ENCODE results near the gene RUSC2. TPM values are rescaled to one million over a fixed set of nuclear protein-coding genes. Genes with fewer than 3 reads are reported as not detected.
"Not testable (repeated sequence)": the region's sequence is repeated elsewhere in the genome, so short reads cannot be mapped to it uniquely, and the experiment has no call there.

Gene RUSC2
- polyA plus RNA-seq, 1 donor, result 71.7 TPM

DNA sequence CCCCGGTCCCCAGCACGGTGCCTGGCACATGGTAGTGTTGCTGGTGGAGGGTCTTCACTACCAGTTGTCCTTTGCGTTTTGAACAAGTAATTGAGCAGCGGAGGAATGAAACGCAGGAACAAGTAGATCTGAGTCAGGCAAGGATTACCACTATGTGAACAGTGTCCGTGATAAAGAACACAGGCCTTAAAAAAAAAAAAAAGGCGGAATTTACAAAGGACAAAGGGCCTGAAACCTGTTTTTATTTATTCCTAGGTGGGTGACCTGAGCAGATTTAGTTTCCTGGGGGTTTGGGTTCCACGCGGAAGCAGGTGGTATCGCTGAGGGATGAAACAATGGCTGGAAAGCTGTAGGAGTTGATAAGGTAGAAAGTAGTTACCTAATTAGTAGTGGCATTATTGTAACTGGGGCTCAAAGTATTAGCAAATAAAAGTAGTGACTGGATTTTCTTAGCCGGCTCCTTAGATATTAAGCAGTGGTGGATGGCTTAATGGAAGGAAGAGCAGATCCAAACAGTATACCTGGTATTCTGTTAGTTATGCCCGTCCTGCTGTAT is 1.1 kb downstream of the RUSC2 start:
- no peak for DNase-seq (ENCODE audit: low read depth)

DNA sequence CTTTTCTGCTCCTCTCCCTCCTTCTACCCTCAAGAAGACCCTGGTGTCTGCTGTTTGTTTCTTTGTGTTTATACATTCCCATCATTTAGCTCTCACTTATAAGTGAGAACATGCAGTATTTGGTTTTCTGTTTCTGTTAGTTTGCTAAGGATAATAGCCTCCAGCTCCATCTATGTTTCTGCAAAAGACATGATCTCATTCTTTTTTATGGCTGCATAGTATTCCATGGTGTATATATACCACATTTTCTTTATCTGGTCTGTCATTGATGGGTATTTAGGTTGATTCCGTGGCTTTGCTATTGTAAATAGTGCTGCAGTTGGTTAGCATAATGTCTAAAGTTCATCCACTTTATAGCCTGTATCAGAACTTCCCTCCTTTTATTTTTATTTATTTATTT is 3.2 kb downstream of the RUSC2 start:
- not testable (repeated sequence) for DNase-seq (ENCODE audit: low read depth)

DNA sequence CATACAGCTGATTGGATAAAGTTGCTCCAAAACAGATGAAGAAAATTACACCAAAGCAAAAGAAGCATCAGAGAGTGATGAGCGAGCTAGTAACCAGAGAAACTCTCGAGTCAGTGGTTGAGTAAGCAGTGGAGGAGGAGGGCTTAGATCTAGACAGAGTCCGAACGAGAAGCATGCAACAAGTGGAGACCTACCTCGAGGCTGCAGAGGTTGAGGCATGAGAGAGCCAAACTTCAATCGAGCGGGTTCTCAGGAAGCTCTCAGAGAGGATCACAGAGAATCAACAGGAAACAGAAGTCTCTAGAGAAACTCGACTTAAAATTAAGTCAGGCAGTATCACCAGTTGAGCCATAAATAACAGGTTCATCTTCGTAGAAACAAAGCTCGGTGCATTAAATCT is 6.1 kb downstream of the RUSC2 start:
- DNase-seq (ENCODE audit: low read depth), result no peak

DNA sequence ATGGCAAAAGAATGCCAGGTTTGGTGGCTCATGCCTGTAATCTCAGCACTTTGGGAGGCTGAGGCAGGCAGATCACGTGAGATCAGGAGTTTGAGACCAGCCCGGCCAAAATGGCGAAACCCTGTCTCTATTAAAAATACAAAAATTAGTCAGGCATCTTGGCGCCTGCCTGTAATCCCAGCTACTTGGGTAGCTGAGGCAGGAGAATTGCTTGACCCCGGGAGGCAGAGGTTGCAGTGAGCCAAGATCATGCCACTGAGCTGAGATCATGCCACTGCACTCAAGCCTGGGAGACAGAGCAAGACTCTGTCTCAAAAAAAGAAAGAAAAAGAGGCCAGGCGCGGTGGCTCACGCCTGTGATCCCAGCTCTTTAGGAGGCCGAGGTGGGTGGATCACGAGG is 8.3 kb downstream of the RUSC2 start:
- not testable (repeated sequence) for DNase-seq (ENCODE audit: low read depth)

DNA sequence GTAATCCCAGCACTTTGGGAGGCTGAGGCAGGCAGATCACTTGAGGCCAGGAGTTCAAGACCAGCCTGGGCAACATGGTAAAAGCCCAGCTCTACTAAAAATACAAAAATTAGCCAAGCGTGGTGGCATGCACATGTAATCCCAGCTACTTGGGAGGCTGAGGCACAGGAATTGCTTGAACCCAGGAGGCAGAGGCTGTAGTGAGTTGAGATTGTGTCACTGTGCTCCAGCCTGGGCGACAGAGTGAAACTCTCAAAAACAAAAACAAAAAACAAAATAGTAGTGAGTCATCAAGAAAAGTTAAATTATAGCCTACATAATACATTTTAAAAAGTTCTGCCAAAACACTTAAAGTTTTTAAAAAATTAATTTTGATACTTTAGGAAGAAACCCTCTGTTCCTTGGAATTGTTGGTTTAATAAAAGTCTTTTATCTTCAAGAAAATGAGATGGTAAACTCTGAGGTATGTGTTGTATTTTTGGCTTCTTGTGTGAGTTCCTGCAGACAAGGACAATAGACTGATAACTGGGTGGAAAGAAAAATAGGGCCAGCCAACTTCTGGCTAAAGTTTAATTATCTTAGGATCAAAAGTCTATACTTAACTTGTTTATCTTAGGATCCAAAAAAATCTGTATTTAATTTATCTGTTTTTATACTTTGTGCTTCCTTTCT is 9.3 kb downstream of the RUSC2 start:
- DNase-seq (ENCODE audit: low read depth), result no peak

DNA sequence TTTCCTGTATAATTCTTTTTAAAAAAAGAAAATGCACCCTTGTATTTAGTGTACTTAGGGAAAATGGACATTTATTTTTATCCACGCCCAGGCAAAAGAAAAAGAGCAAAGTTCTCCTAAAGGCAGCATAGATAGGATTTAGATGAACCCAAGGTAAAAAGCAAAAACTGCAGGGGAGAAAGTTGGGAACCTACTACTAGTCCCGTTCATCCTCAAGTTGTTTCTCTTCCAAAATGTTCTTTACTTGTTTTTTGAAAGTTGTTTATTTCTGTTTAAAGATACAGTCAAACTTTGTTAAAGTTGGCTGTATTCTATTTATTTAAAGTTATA is 9.8 kb downstream of the RUSC2 start:
- no peak for DNase-seq (ENCODE audit: low read depth)

DNA sequence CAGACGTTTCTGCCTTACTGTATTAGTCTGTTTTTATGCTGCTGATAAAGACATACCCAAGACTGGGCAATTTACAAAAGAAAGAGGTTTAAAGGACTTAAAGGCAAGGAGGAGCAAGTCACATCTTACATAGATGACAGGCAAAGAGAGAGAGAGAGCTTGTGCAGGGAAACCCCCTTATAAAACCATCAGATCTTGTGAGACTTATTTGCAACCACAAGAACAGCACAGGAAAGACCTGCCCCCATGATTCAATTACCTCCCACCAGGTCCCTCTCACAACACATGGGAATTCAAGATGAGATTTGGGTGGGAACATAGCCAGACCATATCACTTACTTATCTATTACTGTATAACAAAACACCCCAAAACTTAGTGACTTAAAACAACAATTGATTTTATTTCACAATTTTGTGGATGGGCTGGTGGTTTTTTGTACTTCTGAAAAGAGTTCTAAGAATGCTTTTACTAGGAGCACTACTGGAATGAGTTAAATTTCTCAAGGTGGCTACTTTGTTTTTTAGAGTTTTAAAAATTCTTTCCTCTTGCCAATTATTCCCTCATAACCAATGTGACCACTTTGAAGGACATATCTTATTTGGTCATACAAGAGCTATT is 10.3 kb downstream of the RUSC2 start:
- no peak for DNase-seq (ENCODE audit: low read depth)

DNA sequence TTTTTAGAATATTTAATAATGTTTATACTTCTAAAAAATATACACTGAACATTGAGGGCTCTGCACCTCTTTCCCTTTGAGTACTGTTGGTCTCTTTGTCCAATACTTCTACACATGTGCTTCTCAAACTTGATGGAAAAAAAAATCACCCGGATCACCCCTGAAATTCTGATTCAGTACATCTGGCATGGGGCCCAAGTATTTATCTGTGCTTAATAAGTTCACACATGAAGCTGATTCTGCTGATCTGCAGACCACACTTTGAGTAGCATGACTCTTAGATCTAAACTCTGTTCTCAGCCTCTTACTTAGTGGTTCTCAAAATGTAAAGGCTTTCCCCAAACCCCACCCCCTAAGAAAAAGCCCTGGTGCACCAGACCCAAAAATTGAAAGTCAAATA is 12.0 kb downstream of the RUSC2 start:
- DNase-seq (ENCODE audit: low read depth), result no peak

DNA sequence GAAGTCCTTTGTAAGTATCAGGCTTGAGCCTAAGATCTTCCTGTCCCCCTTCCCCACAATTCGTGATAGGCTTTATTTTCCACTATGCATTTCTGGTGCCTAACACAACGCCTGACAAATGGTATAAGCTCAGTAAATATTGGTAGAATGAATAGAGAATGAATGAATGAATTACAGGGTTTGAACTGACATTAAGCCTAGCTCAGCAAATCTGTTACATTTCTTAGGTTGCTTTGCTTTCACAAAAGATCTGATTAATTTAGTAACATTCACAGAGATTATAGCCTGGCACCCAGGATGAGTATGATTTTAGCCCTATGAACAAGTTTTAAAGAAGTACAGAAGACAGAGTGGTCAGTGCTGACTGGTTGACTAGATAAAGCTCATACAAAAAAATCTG is 16.4 kb downstream of the RUSC2 start:
- no peak for DNase-seq (ENCODE audit: low read depth)

DNA sequence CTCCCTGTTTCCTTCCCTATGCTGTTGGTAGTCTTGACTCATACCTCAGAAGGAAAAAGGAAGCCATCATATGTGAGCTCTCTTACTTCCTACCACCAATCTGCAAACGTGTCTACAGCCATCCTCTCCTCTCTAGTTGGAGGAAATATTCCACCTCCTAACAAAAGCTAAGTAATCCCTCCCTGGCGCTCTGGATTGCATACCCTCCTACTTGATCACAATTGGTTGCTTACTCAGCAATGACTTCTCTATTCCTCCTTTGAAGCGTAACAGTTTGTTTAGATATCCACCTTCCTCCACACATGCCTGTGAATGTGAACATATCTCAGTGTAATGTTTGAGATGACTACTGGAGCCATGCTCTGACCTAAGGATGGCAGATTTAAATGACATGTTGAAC is 18.2 kb downstream of the RUSC2 start:
- no peak for DNase-seq (ENCODE audit: low read depth)

DNA sequence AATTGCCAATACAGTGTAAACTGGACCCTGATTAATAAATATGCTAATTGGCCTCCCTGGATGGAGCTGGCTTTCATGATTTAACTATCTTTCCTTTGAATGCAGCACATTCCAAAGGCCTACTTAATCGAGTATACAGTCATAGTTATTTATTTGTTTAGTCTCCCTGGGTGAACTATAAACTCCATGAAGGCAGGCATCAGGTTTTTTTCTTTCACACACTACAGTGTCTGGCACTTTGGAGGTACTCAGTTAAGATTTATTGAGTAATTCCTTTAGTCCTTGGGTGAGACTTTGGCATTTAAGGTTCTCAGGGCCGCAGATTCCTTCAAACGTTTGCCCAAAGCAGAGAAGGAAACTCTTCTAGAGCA is 20.5 kb downstream of the RUSC2 start:
- no peak for DNase-seq (ENCODE audit: low read depth)

DNA sequence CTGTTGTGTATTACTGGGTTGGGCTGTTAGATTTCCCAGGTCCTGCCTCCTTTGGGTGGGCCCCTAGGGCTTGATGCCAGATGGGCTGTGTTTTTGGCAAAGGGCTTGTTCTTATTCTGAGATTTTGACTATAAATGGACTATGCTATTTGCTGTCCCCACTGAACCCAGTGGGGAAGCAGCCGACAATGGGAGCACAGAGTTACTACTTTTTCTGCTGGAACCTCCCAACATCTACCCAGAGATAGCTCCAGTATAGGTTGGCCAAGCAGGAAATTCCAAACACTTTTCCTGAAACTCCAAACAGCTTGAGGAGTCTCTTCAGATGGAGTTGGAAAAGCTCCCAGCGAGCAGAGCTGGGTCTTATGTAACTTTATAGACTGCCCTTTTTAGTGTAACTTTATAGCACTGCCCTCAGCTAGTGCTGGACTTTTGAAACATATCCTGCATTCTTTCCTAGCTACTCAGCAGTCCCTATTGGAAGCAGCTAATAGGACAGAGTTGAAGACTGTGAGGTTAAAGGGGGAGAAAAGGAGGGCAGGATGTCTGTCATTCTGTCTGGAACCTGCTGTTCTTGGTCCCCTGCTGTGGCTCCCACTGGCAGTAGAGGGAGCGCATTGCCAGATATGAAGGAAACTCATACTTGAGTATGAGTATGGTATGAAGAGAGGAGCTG is 21.0 kb downstream of the RUSC2 start:
- peak; percentile 75 for DNase-seq (ENCODE audit: low read depth)

DNA sequence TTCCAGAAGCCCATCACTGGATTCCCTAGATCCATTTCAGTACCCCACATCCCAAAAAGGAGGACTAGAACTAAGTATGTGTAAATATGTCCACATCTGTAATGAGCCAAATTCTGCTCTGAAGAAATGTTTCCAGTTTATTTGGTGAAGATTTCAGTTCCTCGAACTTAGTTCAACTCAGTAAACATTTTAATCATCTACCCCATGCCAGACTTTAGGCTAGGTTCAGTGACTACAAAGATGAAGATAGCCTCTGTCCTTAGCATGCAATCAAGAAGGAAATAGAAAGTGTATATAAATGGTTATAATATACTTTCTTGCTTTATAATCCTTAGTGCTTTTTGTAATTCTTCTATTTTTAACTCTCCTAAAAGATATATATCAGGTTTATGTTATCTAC is 21.5 kb downstream of the RUSC2 start:
- no peak for DNase-seq (ENCODE audit: low read depth)

DNA sequence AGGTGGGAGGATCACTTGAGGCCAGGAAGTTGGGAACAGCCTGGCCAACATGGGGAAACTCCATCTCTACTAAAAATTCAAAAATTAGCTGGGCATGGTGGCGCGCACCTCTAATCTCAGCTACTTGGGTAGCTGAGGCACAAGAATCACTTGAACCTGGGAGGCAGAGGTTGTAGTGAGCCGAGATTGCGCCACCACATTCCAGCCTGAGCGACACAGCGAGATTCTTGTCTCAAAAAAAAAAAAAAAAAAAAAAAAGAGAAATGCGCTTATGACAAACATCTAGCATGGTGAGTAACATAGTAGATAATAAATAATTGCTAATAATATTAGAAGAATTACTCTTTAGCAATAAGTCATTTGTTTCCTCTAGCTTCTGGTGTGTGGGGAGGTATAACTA is 25.9 kb downstream of the RUSC2 start:
- no peak for DNase-seq (ENCODE audit: low read depth)

DNA sequence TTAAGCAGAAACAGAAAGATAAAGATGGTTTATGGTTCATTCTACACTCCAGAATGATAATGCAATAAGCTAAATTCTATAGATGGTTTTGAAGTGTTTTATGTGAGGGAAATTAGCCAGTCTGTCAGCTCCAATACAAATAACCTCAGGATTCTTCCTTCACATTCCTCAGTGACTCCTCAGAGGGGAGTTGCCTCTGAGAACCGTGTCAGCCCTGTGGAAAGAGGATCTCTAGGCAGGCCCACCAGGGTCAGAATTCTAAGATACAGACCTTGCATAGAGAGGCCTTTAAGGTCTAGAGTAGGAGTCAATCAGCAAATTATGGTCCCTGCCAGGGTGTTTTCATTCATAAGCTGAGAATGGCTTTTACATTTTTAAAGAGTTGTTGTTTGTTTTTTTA is 26.6 kb downstream of the RUSC2 start:
- DNase-seq (ENCODE audit: low read depth), result no peak

DNA sequence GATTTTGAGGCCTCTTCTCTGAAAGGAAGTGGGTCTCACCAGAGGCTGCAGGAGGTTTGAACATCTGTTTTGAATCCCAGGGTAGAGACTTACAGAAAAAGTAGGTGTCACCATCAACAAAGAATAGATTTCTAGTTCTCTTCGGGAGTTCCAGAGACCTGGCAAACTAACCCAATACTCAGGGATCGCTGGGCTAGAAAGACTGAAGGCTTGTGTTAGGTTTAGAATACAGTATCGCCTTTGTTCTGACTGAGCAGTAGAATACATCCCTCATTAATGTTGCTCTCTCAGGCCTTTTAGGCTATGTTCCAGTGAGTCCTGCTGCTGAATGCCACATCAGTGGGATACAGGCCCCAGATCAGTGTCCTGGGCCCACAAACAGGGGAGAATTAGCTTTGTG is 27.2 kb downstream of the RUSC2 start:
- no peak for DNase-seq (ENCODE audit: low read depth)

DNA sequence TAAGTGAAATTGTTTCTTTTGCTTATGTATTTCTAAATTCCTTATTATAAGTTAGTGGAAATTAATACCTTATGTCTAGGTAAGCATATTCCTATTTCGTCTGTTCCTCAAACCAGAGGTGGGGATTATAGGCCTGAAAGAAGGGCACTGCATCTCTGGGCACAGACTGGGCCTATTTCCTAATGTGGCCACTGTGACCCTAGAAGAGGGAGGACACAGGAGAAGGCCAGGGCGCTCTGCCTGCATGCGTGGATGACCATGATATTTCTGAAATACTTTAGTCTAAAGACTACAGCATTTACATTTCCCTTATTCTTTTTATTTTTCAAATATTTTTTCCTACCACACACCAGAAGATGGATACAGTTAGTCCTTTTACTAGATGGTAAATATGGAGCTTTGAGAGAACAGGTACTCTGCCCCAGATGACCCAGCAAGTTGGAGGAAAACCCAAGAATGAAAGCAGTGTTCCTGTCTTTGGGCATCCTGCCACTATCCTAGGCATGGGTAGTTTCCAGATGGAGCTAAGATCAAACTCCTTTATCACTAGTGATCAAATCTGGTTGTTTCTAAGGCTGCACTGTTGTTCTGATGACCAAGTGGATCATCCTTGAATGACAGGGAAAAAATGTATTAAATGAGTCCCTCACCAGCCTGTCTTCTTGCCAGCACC is 27.8 kb downstream of the RUSC2 start:
- DNase-seq (ENCODE audit: low read depth), result no peak

DNA sequence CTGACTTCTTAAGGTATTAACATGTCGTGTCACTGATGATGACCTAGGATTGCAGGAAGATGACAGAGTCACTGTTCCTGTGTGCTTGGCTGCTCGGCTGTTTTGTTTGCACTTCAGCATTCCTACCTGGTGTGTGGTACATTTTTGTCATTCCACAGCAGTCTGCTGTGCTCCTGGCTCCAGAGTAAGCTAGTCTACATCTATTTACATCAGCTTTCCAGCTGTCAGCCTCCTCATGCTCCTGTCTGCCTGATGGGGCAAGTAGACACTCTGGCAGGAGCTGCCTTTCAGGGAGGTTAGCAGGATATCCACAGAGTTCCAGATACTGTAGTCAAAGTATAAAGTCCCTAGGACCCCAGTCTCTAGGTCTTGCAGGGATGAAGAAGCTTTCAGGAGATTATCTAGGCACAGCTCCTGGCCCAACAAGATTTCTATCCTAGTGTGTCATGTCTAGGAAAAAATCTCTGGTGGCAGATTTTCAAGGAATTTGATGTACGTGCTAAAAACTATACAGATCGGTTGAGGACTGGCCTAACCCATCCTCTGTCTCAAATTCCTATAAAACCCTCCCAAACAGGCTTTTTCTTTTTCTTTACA is 28.4 kb downstream of the RUSC2 start:
- no peak for DNase-seq (ENCODE audit: low read depth)

DNA sequence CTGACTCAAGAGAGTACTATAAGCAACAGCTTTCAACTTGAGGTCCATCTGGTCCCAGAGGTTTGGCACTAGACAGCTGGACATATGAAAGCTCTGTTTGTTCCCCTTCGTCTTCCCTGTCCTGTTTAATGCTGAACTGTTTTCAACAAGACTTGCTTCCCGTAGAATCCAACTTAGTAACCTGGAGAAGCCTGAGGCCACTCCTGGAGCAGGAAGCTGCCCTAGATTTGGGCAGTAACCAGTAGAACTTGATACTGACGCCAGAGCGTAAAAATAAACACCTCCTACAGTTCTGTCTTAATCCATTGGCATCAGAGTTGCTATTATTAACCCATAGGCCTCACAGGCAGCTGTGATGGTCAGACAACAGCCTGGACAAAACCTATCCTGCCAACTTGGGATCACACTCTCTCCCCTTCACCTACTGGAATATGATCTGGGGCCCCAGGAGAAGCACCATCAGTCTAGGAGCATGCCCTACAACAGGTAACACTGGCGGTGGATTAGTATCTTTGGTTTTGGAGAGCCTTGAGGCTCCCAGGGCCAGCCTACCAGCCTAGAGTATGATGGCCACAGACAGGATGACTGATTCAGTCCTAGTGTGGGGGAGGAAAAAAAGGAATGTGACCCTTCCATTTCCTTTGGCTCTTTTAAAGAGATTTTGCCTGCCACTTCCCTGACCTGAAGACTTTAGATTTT is 29.2 kb downstream of the RUSC2 start:
- no peak for DNase-seq (ENCODE audit: low read depth)

DNA sequence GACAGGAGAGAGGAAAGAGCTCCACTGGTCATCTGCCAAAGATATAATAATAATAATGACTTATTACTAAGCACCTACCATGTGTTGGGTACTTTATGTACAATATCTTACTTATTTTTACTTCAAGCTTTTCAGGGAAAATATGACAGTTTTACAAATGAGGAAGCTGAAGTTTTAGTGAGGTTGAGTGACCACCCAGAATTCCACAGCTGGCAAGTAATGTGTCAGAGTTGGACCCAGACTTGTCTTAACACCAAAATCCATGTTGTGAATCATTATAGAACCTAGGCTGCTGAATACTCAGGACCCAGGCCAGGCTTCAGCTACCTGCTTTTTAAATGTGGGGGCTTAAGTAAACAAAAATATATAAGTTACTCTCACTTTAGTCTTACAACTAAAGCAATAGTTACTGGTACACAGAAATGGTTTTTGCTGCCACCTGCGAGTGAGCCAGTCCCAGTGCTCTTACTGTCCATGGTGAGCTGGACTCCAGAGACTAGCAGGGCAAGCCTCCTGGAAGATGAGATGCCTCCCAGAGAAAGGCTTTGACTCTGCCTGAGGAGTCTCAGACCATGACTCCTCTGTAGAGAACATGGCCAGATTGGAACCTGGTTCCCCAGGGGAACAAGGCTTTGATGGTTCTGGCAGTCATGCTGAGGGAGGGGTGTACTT is 29.9 kb downstream of the RUSC2 start:
- DNase-seq (ENCODE audit: low read depth), result no peak

DNA sequence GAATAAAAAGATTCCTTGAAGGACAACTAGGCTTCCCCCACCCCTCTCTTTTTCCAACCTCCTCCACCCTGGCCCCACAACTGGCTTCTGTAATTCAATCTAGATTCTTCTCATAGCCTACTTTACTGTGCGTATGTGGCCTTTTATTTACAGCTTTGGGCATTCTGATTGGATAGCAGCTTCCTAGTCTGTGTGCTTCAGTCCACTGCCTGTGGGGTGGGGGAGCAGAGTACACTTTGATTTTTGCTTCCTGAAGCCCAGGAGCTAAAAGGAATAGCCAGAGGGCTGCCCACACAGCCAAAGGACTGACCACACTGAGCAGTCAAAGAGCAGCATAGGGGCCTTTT is 30.4 kb downstream of the RUSC2 start:
- DNase-seq (ENCODE audit: low read depth), result no peak

Measured in forelimb muscle (tissue), 1 donor.